Measurements from ENCODE around the gene MEF2B. TPM values are rescaled to one million over a fixed set of nuclear protein-coding genes. Genes with fewer than 3 reads are reported as not detected.

MEF2B gene
- total RNA-seq, 1 experiment from 2014 or later, result 1.3 TPM

DNA sequence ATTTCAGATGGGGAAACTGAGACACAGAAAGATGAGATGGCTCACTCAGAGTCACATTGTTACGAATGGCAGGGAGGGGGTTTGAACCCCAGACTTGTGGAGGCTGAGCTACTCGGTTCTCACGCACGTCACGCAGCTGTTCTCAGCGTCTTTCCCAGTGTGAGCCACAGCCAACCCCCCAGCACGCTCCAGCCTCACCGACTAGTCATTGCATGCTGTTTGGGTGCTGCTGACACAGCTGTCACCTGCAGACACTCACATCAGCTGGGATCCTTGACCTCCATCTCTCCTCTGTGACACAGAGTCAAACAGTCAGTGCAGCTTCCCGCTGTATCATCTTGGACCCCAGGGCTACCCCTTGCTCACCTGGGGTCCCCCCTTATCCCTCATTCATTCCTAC is 39.3 kb upstream of the MEF2B start:
- H3K4me3 Mint-ChIP-seq, result no peak overlapping the region
- Histone ChIP-seq H2BK15ac (ENCODE audit: low read depth, low read length) (no peak overlapping the region), H3K23ac (ENCODE audit: insufficient read length, low read depth, low read length) (no peak overlapping the region), H2BK12ac (ENCODE audit: insufficient read length, low read depth, low read length) (no peak overlapping the region), H3K9me3 (ENCODE audit: control insufficient read depth, low read depth, low read length) (no peaks in the 10 kb centered on the region), H4K8ac (replicated peaks; ENCODE audit: insufficient read length, low read depth, low read length) (no peak overlapping the region), H3T11ph (ENCODE audit: low read length) (no peak overlapping the region), H4K91ac (ENCODE audit: insufficient read length, low read depth, low read length) (no peak overlapping the region), H3K27me3 (ENCODE audit: insufficient read depth, low read length) (peaks cover 54% of the 10 kb centered on the region), H4K20me1 (ENCODE audit: control insufficient read depth, insufficient read depth, insufficient read length) (no peaks in the 10 kb centered on the region), H3K4me1 (ENCODE audit: insufficient read depth, low read length) (peaks cover 3% of the 10 kb centered on the region; the same call in 1 of the 2 replicates), H2AK5ac (ENCODE audit: insufficient read length, low read length) (no peak overlapping the region), H3K4ac (ENCODE audit: low read depth, low read length) (no peak overlapping the region), H3K9ac (ENCODE audit: extremely low read depth, insufficient read length, low read length) (no peak overlapping the region), H4K5ac (ENCODE audit: insufficient read length, low read depth, low read length) (no peak overlapping the region), H2BK120ac (ENCODE audit: low read depth, low read length, poor library complexity, severe bottlenecking) (no peak overlapping the region), H3K14ac (ENCODE audit: insufficient read depth, low read length) (no peak overlapping the region), H2BK20ac (ENCODE audit: low read depth, low read length, poor library complexity, severe bottlenecking) (no peak overlapping the region), H3K23me2 (ENCODE audit: insufficient read length, low read depth, low read length, poor library complexity, severe bottlenecking) (peaks cover 11% of the 10 kb centered on the region), H3K79me1 (ENCODE audit: insufficient read depth, low read depth, low read length, poor library complexity, severe bottlenecking) (no peaks in the 10 kb centered on the region), H3K27ac (ENCODE audit: insufficient read length, low read depth, low read length) (no peak overlapping the region), H2AFZ (ENCODE audit: low read length) (no peak overlapping the region), H2BK5ac (ENCODE audit: insufficient read length, low read length) (no peak overlapping the region), H3K18ac (ENCODE audit: insufficient read length, low read depth, low read length) (no peak overlapping the region), H3K4me2 (ENCODE audit: insufficient read depth, insufficient read length, low read length) (no peak overlapping the region), H3K79me2 (ENCODE audit: insufficient read depth, low read length) (no peaks in the 10 kb centered on the region), H3K56ac (ENCODE audit: insufficient read length, low read depth, low read length) (no peak overlapping the region)
- no peak for DNase-seq
- no peak overlapping the region for H3K27ac Mint-ChIP-seq
- H3K27me3 Mint-ChIP-seq (ENCODE audit: low read depth), result peaks cover 98% of the 10 kb centered on the region
- no peak for TF ChIP-seq CTCF (conservative IDR thresholded peaks at IDR 0.05)
- WGBS (ENCODE audit: extremely low coverage, insufficient read length, low lambda C conversion rate), result no CpG with 5 or more reads among the region's 9 CpGs
- no peaks in the 10 kb centered on the region; a peak in 1 of 7 replicates for H3K36me3 Mint-ChIP-seq (ENCODE audit: insufficient read depth in 1 of 3, low read depth in 3 of 3)
- peaks cover 0 to 4% of the 10 kb centered on the region in 2 experiments; a peak in 2 of 5 replicates for H3K9me3 Mint-ChIP-seq
- H3K4me1 Mint-ChIP-seq, result peaks cover 8 to 35% of the 10 kb centered on the region in 2 experiments

Data from H9 (cell line).